Right renal cortex interstitium (tissue), 3 donors: Measurements from ENCODE around the gene EXOC3L4. TPM values are rescaled to one million over a fixed set of nuclear protein-coding genes. Genes with fewer than 3 reads are reported as not detected.
"Not testable (repeated sequence)": the region's sequence is repeated elsewhere in the genome, so short reads cannot be mapped to it uniquely, and the experiment has no call there.

Experiments used
- DNase-seq, 3 donors: peaks; one replicate each; pipeline ENCODE4 v3.0.0-alpha.2; 2013; ENCODE audit warnings: low read depth in 3 of 3, low spot score in 2 of 3
- polyA plus RNA-seq, 3 donors: library from polyadenylated mRNA; unstranded; fragments of 120-200 nt; gene quantifications; one replicate each; pipeline ENCODE4 v1.2.1, GENCODE V29; 2013; ENCODE audit not compliant: insufficient read length in 3 of 3

The EXOC3L4 gene
- polyA plus RNA-seq, 3 donors, result 1.4 to 2.8 (median 2.0) TPM

GRCh38 chr14:103103461-103104388 is 9.2 kb downstream of the EXOC3L4 start:
- DNase-seq, result no peak

- DNase-seq, result no peak
Observed at GRCh38 chr14:103104389-103104653, 9.8 kb downstream of the EXOC3L4 start.

- DNase-seq, result no peak
Observed at GRCh38 chr14:103104654-103105452, 10.3 kb downstream of the EXOC3L4 start.

GRCh38 chr14:103105580-103106150 is 11.1 kb downstream of the EXOC3L4 start:
- no peak for DNase-seq

GRCh38 chr14:103107455-103107854 is 12.9 kb downstream of the EXOC3L4 start:
- DNase-seq, result no peak

- no peak for DNase-seq
Observed at GRCh38 chr14:103107941-103108748, 13.6 kb downstream of the EXOC3L4 start.

GRCh38 chr14:103108749-103109207 is 14.3 kb downstream of the EXOC3L4 start:
- DNase-seq, result no peak

GRCh38 chr14:103109535-103110441 is 15.3 kb downstream of the EXOC3L4 start:
- DNase-seq, result no peak

- no peak for DNase-seq
Observed at GRCh38 chr14:103110681-103111231, 16.2 kb downstream of the EXOC3L4 start.

GRCh38 chr14:103111232-103111868 is 16.8 kb downstream of the EXOC3L4 start:
- DNase-seq, result no peak

- DNase-seq, result no peak
Observed at GRCh38 chr14:103112400-103113243, 18.1 kb downstream of the EXOC3L4 start.

GRCh38 chr14:103113303-103113702 is 18.8 kb downstream of the EXOC3L4 start:
- DNase-seq, result no peak

- DNase-seq, result no peak
Observed at GRCh38 chr14:103113774-103114173, 19.2 kb downstream of the EXOC3L4 start.

GRCh38 chr14:103115086-103115679 is 20.7 kb downstream of the EXOC3L4 start:
- DNase-seq, result not testable (repeated sequence)

- no peak for DNase-seq
Observed at GRCh38 chr14:103115845-103116572, 21.5 kb downstream of the EXOC3L4 start.

- DNase-seq, result no peak
Observed at GRCh38 chr14:103116636-103117035, 22.1 kb downstream of the EXOC3L4 start.

GRCh38 chr14:103117499-103117898 is 23.0 kb downstream of the EXOC3L4 start:
- not testable (repeated sequence) for DNase-seq
